GM18507 (cell line): ENCODE measurements around the gene CLDND1.
"Not testable (repeated sequence)": the region's sequence is repeated elsewhere in the genome, so short reads cannot be mapped to it uniquely, and the experiment has no call there.

Experiments used
- DNase-seq: peaks from one replicate; pipeline ENCODE4 v3.0.0; 2011; ENCODE audit warnings: low read depth; ENCODE audit not compliant: insufficient read length; ENCODE audit errors: extremely low spot score
- FAIRE-seq: peaks from 2 replicates; lab custom pipeline; 2011; peaks lifted over from hg19 to GRCh38; lab: Jason Lieb, UNC

CLDND1 gene

DNA sequence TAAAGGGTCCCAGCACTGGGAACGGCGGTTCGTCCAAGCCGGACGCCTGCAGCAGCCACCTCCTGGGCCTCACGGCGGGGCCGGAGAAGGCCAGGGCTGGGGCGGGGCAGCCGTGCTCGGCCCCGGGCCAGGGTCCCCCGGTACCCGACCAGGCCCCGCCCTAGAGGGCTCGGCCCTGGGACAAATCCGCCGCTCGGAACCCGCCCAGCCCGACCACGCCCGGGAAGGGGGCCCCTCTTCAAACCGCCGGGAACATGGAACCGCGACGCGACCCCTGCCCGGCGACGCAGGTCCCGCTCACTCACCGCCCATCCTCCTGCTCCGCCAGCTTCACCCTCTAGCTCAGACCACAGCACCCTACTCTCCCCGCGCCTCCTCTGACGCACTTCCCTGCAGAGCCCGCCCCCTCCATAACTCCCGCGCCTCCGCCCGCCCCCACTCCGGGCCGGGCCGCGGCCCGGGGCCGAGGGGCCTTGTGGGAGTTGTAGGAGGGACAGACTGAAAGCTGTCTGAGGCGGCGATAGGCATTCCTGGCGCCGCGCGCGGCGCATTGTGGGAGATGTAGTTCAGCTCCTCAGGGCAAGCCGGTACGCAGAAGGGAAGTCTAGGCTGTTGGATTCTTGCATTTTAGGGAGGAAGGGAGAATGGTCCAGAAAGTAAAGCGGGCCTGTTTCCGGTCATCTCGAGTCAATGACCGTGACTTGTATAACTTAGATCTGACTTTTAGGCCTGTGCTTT, at the start of gene CLDND1:
Gene CLDND1, minus strand, starts transcription at position 359 of the 738 bp plus-strand sequence. CDS start 1,478 bp downstream, outside the sequence.
- FAIRE-seq (peak; percentile 99), DNase-seq (peak; percentile 84)

DNA sequence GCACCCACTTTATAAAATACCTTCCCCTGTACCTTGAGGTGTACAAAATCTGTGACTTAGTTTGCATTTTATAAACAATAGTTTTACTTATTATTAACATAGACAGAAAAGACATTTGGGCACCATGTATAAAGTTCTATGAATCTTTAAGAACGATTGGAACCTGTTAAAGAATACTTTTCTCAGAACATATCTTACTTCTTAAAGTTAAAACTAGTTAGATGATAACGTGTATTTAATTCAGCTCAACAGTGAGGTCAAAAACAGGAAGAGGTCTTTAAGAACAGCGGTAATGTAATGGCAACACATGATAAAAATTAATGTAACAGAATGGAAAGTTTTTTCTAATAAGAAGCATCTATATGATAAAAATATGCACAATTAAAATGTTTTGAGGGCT, 45.7 kb upstream of the CLDND1 start:
- peak; percentile 33 for FAIRE-seq
- no peak for DNase-seq

DNA sequence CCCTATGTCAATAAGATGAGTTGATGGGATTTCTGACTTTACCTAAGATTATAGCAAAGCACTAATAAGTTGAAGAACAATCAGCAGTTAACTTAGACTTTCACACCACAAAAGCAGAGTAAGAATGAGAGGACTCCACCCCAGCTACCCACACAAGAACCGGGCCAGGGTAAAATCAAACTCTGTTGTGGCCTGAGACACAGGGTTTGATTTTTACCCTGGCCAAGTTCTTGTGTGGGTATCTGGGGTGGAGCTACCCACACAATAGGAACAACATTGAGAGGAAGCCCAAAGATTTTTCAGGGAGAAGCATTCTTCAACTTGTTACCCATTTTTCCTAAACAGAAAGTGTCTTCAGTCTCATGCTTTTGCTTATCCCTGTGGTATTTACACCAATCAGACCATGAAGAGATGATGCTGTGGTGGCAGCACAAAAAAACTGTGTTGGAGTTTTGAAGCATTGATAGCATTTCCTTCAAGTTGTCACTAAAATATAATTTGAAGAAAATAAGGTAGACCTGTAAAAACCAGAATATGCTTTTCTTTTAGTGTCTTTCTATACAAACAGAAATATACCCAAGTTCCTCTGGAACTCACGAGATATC, 45.1 kb upstream of the CLDND1 start:
- DNase-seq (no peak), FAIRE-seq (peak; percentile 88)

DNA sequence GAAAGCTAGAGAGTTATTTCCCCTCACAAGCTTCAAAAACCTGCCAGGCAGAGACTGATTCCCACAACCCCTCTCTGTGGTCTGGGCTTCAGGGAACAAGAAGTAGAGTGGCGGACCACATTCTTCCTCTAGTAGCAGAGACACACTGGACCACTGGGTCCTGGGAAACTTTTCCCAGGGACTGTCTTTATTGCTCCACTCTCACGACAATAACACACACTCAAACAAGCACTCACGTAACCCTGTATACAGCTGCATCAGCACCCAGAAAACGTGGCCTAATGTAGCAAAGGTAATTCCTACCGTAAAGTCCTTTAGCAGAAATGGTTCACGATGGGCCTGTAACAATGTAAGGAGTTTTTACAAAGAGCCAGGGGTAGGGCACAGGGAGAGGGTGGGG, 43.1 kb upstream of the CLDND1 start:
- FAIRE-seq: peak; percentile 80
- DNase-seq: no peak

DNA sequence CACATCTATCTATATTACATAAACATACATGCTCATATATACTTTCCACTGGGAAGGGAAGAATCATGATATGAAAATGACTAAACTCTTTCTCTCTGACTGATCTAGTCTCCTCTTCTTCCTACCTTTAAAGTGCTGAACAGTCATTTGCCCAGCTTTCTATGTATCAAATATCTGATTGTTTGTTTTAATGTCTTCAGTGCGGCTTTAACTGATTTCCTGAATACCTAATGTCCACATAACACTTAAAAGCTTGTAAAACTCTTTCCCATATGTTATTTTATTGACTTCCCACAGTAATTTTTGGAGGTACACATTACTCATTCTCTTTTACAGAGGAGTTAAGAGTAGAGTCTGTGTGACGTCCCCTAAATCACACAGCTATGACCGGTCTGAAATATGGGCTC, 42.5 kb upstream of the CLDND1 start:
- no peak for FAIRE-seq
- DNase-seq: no peak

DNA sequence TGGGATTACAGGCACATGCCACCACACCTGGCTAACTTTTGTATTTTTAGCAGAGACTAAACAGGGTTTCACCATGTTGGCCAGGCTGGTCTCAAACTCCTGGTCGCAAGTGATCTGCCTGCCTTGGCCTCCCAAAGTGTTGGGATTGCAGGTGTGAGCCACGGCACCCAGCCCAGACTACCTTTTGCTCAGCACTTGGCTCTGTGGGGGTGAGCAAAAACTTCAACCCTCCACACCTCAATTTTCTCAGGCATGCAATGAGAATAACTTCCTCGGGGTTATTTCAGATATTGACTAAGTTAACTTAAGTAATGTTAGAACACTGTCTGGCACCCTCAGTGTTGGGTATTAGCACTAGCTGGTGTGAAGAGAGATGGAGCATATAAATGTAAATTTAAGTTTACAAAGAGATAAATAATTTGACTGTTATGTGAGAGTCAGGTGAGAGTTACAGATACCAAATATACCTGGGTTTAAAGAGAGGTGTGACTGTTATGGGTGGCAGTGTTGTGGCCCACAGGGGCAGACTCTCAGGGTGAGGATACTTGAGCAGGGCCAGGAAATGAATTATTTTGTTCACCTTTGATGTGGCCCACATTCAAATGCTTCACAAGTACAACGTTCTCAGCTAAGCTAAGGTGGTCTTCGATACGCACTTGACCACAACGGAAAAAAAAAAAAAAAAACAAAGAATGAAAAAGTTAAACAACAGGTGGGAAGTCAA, 41.7 kb upstream of the CLDND1 start:
- FAIRE-seq (no peak), DNase-seq (no peak)

DNA sequence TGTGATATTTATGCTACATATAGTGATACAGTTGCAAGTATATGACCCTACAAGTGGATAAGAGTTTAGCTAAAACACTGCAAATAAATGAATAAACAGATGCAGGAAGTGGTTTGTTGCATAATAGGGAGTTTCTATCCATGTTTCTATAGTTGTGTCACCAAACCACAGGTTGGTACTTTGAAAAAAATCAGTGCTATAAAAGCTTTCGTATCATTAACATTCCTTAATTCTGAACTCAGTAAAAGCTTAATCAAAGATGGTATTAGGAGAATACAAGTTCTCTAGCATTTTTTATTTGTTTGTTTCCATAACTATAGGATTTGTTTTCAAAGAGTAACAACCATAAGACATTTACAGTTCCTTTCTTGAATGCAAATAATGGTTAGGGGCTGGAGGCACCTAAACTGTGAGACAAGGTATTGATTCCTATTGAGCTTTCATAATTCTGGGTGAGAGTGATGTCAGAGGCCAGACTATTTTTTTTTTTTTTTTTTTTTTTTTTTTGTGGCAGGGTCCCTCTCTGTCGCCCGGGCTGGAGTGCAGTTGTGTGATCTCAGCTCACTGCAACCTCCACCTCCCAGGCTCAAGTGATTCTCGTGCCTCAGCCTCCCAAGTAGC, 41.1 kb upstream of the CLDND1 start:
- peak; percentile 94 for FAIRE-seq
- DNase-seq: no peak

DNA sequence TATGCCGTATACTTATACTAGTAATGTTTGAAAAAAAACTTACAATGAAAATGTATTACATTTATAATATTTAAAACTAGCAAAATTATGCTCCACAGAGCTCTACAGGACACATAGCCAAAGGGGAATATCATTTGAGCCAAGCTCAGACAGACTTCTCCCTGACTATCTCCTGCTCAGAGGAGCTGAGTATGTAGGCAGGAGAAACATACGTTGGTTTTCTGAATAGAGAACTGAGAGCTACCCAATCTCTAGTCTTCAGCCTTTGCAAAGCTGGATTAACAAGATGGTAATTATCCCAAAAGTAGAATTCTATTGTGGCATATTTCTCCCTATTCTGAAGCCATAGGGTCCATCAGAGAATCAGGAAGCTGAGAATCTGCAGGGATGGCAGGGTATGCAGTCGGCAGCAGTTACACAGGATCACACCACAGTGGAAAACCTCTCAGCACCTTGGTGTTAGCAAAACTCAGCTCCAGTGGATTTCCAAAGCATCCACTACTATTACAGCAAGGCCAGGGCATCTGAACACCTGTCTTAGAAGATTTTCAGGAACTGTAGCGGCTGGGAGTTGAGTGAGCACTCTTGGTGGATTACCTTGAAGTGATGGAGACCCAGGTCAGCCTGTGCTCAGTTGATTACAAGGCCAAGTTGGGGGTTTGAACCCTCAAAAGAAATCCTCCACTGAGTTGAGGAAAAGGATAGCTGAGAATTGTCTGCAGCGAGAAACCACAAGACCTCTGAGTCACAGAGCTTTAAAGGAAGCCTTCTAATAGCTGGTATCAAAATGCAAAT, 39.2 kb upstream of the CLDND1 start:
- no peak for DNase-seq
- FAIRE-seq: peak; percentile 90

DNA sequence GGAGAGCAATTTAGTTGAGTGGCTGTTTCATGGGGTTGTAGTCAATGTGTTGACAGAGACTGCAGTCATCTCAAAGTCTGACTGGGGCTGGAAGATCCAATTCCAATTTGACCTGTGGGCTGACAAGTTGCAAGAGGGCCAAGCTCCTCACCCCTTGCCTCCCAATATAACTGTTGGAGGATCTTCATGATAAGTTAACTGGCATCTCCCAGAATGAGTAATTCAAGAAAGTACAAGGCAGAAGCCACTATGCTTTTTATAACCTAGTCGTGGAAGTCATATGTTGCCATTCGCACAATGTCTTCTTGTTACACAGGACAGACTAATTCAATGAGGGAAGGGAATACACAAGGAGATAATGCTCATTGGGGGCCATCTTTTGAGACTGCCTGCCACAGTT, 38.2 kb upstream of the CLDND1 start:
- DNase-seq (no peak), FAIRE-seq (peak; percentile 71)

DNA sequence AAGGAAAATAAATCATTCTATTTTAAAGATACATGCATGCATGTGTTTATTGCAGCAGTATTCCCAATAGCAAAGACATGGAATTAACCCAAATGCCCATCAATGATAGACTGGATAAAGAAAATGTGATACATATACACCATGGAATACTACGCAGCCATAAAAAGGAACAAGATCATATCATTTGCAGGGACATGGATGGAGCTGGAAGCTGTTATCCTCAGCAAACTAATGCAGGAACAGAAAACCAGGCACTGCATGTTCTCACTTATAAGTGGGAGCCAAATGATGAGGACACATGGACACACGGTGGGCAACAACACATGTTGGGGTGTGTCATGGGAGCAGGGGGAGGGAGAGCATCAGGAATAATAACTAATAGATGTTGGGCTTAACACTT, 37.1 kb upstream of the CLDND1 start:
- not testable (repeated sequence) for DNase-seq
- peak; percentile 78 for FAIRE-seq

DNA sequence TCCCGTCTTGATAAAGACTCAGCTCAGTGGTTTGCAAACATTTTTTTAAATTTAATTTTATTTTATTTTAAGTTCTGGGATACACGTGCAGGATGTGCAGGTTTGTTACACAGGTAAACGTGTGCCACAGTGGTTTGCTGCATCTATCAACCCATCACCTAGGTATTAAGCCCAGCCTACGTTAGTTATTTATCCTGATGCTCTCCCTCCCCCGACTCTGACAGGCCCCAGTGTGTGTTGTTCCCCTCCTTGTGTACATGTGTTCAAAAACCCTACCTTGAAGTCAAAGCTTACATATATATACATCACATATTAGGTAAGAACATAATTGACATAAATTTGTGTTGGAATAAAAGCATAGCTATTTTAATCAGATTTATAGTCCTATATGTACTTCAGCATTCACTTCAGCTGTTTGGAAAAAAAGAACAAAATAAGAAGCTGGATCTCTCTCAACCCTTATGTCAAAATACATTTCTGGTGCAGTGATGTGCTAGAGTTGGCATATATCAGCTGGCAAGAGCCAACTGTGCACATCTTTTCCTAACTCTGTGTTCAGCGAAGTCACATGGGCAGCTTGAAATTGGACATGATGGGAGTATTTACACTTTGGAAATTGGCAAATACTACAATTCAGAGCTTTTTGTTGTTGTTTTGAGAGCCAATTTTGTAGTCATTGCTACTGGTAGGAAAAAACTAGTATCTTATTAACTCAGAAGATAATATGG, 35.6 kb upstream of the CLDND1 start:
- FAIRE-seq (no peak), DNase-seq (no peak)

DNA sequence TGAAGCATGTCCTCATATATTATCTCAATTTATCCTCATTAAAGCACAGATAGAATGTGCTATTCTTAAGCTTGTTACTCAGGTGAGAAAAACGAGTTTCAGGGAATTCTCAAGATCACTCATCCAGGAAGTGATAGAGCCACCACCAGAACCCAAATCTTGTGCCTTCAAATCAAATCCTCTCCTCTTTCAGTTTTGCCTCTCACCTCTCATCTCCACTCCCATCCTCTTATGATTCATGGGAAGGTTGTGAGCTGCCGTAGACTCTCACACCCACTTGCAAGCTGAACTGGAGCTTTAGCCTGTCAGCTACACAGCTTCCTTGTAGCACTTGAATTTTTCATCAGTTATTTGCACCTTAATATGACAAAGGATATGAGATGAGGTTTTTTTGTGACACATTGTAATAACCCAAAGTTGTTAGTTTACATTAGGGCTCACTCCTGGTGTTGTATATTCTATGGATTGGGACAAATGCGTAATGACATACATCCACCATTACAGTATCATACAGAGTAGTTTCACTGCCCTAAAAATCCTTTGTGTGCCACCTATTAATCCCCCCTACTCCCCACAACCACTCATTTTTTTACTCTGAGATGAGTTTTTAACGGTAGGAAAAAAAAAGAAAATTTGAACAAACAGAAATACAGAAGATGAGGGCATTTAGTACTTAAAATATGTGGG, 34.8 kb upstream of the CLDND1 start:
- FAIRE-seq: no peak

DNA sequence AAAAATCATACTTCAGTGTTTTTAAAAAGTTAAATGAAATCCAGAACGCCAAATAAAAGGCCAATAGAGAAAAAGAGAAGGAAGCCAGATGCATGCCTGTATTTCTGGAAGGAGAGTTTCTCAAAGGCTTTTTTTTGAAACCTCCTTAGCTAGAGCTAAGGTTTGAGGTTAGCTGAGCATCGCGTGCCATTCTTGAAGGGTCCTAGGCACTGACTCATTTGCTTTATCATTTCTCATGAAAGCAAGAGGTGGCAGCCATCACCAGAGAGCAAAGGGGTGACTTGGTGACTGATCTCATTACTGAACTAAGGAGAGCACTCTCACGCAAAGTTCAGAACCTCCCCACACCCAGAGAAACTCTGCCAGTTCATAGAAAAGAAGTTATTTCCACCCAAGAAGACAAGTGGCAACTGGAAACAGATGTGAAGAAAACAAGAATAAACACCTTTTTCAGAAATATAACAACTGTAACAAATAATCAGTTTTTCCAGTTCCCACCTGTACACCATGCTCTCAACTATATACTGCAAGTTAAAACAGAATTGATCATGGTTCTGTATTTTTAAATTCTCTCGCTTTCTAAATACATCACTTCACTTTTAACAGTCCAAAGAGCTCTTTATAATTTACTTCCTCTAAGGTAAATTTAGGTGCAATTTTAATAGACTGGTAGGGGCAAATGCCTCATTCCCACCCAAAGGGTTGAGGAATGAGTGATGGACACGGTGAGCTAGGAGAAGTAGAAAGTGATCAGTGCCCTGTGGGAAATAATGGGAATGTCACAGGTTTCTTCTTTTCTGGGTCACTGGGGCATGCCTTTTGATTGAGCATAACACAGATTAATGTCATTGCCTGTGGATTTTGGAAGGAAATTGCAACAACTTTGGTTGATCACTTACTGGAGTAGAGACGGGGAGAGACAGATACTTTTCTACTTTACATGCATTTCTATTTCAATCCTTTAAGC, 33.7 kb upstream of the CLDND1 start:
- no peak for DNase-seq
- FAIRE-seq: peak; percentile 99

More for the DNA sequence above, 34.8 kb upstream of the CLDND1 start:
- no peak for DNase-seq

DNA sequence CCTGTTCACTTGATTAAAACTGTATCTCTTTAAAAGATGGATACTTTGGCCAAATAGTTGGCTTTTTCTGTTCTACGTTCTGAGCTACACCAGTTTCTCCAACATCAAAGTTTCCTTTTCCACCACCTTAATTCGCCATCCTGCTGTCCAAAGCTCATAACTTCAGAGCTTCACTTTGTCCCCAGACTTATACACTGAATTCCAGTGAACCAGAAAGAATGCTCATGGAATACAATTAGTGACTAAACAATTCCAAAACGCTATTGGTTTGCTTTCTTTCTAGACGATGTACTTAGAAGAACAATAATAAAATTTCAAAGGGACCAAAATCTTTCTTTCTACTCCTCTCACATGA, 32.3 kb upstream of the CLDND1 start:
- FAIRE-seq: no peak
- no peak for DNase-seq

DNA sequence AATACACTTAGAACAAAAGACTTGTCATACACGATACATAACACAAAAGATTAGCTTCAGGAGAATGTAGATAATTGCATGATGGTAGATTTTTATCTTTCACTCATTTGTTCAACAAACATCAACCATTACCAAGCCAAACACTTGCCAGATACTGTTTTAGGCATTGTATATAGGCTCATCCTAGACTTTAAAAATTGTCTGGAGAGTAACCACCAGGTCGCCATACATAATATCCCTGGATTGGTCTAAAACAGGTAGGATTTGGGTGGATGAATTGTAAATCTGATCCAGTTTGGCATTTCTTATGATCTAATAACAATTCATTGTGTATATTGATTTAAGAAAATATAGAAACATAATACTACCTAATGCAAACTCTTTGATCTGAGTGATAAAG, 31.9 kb upstream of the CLDND1 start:
- no peak for DNase-seq
- FAIRE-seq: no peak

DNA sequence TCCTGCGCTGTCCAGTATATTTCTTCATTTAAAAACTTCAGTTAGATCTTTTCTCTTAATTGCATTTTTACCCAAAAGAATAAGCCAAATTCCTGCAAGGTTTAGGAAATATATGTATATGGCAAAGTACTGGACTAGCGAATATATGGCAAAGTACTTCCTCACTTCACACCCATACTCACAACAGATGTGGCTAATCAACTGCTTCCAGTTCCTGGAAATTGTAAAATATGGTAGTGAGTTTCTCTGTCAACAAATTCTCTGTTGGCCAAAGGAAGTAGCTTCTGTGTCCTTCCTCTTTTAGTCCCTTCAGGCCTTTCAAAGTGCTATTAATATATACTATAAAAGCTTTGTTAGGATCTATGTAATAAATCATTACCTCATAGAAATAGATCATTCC, 31.1 kb upstream of the CLDND1 start:
- DNase-seq (no peak), FAIRE-seq (no peak)

DNA sequence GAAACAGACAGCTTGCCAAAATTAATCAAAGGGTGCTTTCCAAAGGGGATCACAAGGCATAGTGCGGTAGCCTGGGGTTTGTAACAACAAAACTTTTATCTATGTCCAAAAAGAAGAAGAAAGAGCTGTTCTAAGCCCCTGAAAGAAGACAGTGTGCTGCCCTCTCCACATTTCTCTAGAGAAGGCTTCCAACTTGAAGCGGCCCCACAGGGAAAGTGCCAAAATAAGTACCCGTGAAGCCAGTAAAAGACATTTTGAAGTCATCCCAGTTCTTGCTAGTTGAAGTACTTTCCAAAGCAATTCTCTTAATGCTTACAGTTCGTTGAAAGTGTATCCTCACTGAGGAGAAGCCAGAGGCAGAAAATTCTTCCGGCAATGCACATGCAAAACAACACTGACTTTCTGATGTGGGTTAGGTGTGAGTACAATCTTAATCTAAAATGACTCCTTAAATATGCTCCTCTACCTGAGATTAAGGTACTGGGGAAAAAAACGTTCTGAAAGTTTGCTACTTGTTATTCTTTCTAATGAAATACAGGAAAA, 30.4 kb upstream of the CLDND1 start:
- FAIRE-seq (no peak), DNase-seq (no peak)
